ENCODE results near the gene SNX1. TPM values are rescaled to one million over a fixed set of nuclear protein-coding genes. Genes with fewer than 3 reads are reported as not detected.

The SNX1 gene
- total and polyA plus RNA-seq, 10 of the 15 experiments (the other 5 are each of a cell fraction or from before 2014, with no cell fraction given) = 17.8 to 115 (median 96.3) TPM

DNA sequence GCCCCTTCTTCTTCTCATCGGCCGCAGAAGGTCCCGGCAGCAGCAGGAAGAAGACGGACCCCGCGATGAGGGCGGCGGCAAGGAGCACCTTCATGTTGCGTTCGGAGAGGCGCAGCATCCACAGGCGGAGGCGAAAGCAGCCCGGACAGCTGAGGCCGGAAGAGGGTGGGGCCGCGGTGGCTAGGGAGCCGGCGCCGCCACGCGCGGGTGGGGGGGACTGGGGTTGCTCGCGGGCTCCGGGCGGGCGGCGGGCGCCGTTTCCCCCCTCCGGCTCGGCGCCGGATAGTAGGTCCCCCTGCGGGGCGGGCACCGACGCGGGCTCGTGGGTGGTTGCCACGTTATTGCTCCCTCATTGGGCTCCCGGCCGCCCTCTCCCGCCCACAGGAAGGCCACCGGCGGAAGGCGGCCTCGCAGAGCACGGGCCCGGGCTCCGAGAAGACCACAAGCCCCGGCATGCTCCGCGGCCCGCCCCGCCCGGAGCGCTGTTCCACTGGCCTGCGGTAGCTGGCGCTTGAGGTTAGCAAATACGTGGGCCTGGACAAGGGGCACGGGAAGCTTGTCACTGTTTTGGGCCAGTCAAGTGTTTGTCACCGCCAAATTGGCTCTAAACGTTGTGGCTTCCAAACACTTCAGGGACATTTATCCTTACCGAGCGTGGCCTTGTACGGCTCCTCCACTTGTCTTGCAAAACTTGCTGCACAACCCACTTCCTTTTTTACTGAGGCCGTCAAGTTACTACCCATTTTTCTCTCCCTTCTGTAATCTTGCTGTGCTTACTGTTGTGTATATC is 67.3 kb downstream of the SNX1 start, which contains the start of gene PPIB (continued):
- TF ChIP-seq, protein P1, sequence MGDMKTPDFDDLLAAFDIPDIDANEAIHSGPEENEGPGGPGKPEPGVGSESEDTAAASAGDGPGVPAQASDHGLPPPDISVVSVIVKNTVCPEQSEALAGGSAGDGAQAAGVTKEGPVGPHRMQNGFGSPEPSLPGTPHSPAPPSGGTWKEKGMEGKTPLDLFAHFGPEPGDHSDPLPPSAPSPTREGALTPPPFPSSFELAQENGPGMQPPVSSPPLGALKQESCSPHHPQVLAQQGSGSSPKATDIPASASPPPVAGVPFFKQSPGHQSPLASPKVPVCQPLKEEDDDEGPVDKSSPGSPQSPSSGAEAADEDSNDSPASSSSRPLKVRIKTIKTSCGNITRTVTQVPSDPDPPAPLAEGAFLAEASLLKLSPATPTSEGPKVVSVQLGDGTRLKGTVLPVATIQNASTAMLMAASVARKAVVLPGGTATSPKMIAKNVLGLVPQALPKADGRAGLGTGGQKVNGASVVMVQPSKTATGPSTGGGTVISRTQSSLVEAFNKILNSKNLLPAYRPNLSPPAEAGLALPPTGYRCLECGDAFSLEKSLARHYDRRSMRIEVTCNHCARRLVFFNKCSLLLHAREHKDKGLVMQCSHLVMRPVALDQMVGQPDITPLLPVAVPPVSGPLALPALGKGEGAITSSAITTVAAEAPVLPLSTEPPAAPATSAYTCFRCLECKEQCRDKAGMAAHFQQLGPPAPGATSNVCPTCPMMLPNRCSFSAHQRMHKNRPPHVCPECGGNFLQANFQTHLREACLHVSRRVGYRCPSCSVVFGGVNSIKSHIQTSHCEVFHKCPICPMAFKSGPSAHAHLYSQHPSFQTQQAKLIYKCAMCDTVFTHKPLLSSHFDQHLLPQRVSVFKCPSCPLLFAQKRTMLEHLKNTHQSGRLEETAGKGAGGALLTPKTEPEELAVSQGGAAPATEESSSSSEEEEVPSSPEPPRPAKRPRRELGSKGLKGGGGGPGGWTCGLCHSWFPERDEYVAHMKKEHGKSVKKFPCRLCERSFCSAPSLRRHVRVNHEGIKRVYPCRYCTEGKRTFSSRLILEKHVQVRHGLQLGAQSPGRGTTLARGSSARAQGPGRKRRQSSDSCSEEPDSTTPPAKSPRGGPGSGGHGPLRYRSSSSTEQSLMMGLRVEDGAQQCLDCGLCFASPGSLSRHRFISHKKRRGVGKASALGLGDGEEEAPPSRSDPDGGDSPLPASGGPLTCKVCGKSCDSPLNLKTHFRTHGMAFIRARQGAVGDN (IDR thresholded peaks at IDR 0.05) = peak; percentile 87
- TF ChIP-seq SIX5 (IDR thresholded peaks at IDR 0.05; ENCODE audit: low read depth, low read length, severe bottlenecking) (peak; percentile 65), FOXM1 (IDR thresholded peaks at IDR 0.05; ENCODE audit: low read depth, low read length) (no peak), MYB (IDR thresholded peaks at IDR 0.05; ENCODE audit: borderline replicate concordance, low read depth, low read length) (no peak), EP300 (IDR thresholded peaks at IDR 0.05; ENCODE audit: borderline replicate concordance in 1 of 2, control insufficient read depth in 1 of 2, low read depth in 2 of 2, low read length in 2 of 2) (no peak), NFIC (IDR thresholded peaks at IDR 0.05; ENCODE audit: low read depth, low read length) (no peak), SMAD5 (IDR thresholded peaks at IDR 0.05; ENCODE audit: low read depth) (peak; percentile 84), CBFB (IDR thresholded peaks at IDR 0.05; ENCODE audit: low read depth) (peak; percentile 26), HDAC2 (IDR thresholded peaks at IDR 0.05) (no peak), MEF2A (IDR thresholded peaks at IDR 0.05; ENCODE audit: insufficient read depth, low read depth, low read length) (no peak), ZNF274 (IDR thresholded peaks at IDR 0.05; ENCODE audit: insufficient read depth, insufficient read length) (no peak), PML (IDR thresholded peaks at IDR 0.05; ENCODE audit: low read length) (peak; percentile 73)
- TF ChIP-seq, protein P2, sequence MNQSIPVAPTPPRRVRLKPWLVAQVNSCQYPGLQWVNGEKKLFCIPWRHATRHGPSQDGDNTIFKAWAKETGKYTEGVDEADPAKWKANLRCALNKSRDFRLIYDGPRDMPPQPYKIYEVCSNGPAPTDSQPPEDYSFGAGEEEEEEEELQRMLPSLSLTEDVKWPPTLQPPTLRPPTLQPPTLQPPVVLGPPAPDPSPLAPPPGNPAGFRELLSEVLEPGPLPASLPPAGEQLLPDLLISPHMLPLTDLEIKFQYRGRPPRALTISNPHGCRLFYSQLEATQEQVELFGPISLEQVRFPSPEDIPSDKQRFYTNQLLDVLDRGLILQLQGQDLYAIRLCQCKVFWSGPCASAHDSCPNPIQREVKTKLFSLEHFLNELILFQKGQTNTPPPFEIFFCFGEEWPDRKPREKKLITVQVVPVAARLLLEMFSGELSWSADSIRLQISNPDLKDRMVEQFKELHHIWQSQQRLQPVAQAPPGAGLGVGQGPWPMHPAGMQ (IDR thresholded peaks at IDR 0.05; ENCODE audit: borderline replicate concordance) = no peak
- TF ChIP-seq, protein P3, sequence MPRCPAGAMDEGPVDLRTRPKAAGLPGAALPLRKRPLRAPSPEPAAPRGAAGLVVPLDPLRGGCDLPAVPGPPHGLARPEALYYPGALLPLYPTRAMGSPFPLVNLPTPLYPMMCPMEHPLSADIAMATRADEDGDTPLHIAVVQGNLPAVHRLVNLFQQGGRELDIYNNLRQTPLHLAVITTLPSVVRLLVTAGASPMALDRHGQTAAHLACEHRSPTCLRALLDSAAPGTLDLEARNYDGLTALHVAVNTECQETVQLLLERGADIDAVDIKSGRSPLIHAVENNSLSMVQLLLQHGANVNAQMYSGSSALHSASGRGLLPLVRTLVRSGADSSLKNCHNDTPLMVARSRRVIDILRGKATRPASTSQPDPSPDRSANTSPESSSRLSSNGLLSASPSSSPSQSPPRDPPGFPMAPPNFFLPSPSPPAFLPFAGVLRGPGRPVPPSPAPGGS (IDR thresholded peaks at IDR 0.05; ENCODE audit: borderline replicate concordance, insufficient read depth, low read depth, low read length, poor library complexity, severe bottlenecking) = no peak
- TF ChIP-seq, protein P4, sequence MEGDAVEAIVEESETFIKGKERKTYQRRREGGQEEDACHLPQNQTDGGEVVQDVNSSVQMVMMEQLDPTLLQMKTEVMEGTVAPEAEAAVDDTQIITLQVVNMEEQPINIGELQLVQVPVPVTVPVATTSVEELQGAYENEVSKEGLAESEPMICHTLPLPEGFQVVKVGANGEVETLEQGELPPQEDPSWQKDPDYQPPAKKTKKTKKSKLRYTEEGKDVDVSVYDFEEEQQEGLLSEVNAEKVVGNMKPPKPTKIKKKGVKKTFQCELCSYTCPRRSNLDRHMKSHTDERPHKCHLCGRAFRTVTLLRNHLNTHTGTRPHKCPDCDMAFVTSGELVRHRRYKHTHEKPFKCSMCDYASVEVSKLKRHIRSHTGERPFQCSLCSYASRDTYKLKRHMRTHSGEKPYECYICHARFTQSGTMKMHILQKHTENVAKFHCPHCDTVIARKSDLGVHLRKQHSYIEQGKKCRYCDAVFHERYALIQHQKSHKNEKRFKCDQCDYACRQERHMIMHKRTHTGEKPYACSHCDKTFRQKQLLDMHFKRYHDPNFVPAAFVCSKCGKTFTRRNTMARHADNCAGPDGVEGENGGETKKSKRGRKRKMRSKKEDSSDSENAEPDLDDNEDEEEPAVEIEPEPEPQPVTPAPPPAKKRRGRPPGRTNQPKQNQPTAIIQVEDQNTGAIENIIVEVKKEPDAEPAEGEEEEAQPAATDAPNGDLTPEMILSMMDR (IDR thresholded peaks at IDR 0.05 in 2 of 3, conservative IDR thresholded peaks at IDR 0.05 in 1 of 3; ENCODE audit: control insufficient read depth in 2 of 3, extremely low read depth in 1 of 3, insufficient read depth in 1 of 3, low read depth in 3 of 3, low read length in 3 of 3) = peak; percentile 47 to 73 (median 54)
- TF ChIP-seq, protein P5, sequence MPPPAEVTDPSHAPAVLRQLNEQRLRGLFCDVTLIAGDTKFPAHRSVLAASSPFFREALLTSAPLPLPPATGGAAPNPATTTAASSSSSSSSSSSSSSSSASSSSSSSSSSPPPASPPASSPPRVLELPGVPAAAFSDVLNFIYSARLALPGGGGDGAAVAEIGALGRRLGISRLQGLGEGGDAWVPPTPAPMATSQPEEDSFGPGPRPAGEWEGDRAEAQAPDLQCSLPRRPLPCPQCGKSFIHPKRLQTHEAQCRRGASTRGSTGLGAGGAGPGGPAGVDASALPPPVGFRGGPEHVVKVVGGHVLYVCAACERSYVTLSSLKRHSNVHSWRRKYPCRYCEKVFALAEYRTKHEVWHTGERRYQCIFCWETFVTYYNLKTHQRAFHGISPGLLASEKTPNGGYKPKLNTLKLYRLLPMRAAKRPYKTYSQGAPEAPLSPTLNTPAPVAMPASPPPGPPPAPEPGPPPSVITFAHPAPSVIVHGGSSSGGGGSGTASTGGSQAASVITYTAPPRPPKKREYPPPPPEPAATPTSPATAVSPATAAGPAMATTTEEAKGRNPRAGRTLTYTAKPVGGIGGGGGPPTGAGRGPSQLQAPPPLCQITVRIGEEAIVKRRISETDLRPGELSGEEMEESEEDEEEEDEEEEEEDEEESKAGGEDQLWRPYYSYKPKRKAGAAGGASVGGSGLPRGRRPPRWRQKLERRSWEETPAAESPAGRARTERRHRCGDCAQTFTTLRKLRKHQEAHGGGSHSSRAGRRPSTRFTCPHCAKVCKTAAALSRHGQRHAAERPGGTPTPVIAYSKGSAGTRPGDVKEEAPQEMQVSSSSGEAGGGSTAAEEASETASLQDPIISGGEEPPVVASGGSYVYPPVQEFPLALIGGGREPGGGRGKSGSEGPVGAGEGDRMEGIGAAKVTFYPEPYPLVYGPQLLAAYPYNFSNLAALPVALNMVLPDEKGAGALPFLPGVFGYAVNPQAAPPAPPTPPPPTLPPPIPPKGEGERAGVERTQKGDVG (CRISPR knock-in tag; IDR thresholded peaks at IDR 0.05) = no peak

All from GM12878 (cell line).